K562 treated with DMSO at 1 percent for 24 hours (cell line): ENCODE measurements around the gene LY6G6C. TPM values are rescaled to one million over a fixed set of nuclear protein-coding genes. Genes with fewer than 3 reads are reported as not detected.

ENCODE experiments used
- total RNA-seq: library from RNA; unstranded; fragments of 300-600 nt; gene quantifications from 2 replicates; pipeline ENCODE4 v1.2.3, GENCODE V29; 2022; ENCODE audit warnings: low read depth; ENCODE audit not compliant: insufficient read depth

LY6G6C gene, protein sequence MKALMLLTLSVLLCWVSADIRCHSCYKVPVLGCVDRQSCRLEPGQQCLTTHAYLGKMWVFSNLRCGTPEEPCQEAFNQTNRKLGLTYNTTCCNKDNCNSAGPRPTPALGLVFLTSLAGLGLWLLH
- total RNA-seq: not detected in 2 replicates

DNA sequence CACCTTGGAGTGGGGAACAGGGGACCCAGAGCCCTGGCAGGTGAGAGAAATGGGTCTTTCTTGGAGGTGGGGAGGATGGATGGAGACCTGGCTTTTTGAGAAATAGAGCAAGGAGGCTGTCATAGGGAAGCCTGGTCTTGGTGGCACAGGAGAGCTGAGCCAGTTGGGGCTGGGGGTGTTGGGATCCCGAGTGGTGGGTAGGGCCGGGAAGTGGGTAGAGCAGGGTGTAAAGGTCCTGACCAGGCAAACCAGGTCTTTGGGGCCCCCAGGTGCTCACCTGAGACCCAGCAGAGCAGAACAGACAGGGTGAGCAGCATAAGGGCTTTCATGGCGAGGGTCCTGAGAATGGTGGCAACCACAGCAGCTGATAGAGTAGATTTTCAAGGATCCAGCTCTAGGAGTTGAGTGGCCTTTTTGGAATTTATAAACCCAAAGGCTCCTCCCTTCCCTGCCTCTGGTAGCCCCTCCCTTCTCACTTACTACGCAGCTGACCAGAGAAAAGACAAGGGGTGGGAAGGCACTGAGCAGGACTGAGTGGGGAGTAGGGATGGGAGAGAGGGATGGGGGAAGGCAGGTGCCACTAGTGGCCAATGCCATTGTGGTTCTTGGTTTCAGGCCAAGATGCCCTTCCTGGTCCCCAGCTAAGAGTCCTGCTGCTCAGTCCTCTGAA, at the start of gene LY6G6C:
Gene LY6G6C, minus strand, starts transcription at position 396 of the 670 bp plus-strand sequence. Its CDS starts 67 bp downstream, at position 329.

DNA sequence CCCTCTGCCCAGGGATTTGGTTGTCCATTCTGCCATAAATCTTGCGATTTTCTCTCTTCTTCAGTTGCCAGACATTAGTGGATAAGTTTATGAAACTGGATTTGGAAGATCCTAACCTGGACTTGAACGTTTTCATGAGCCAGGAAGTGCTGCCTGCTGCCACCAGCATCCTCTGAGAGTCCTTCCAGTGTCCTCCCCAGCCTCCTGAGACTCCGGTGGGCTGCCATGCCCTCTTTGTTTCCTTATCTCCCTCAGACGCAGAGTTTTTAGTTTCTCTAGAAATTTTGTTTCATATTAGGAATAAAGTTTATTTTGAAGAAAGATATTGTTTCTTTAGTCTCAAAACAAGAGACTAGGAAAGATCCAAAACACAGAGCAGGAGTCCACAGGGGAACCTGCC, 40.8 kb upstream of the LY6G6C start, which contains the start of gene SAPCD1:
Gene SAPCD1, plus strand, starts transcription at position 301 of the 400 bp plus-strand sequence. CDS start 399 bp downstream, outside the sequence.

DNA sequence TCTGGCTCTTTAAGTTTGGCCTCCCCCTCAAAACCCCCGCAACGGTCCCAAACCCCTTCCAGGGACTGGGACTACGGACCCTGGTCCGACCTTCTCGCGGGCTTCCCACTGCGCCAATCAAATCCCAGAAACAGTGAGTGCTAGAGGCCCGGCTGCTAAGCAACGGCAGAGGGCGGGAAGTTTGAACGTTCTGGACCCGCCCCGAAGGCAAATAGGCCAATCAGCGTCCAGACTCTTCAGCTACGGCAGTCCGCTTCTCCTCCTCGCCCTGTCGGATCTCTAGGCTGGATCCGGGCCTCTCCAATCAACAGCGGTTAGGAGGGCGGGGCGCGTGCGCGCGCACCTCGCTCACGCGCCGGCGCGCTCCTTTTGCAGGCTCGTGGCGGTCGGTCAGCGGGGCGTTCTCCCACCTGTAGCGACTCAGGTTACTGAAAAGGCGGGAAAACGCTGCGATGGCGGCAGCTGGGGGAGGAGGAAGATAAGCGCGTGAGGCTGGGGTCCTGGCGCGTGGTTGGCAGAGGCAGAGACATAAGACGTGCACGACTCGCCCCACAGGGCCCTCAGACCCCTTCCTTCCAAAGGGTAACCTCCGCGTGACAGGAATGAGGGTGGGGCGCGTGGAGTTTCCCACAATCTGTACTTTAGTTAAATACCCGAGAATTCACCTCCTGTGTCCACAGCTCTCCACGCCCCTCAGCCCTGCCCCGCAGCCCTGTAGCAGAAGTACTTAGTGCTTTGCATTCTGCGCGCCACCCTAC, 18.3 kb upstream of the LY6G6C start, which contains the start of gene MSH5:
Gene MSH5, plus strand, starts transcription at position 367 of the 758 bp plus-strand sequence. CDS start 462 bp downstream, outside the sequence.

DNA sequence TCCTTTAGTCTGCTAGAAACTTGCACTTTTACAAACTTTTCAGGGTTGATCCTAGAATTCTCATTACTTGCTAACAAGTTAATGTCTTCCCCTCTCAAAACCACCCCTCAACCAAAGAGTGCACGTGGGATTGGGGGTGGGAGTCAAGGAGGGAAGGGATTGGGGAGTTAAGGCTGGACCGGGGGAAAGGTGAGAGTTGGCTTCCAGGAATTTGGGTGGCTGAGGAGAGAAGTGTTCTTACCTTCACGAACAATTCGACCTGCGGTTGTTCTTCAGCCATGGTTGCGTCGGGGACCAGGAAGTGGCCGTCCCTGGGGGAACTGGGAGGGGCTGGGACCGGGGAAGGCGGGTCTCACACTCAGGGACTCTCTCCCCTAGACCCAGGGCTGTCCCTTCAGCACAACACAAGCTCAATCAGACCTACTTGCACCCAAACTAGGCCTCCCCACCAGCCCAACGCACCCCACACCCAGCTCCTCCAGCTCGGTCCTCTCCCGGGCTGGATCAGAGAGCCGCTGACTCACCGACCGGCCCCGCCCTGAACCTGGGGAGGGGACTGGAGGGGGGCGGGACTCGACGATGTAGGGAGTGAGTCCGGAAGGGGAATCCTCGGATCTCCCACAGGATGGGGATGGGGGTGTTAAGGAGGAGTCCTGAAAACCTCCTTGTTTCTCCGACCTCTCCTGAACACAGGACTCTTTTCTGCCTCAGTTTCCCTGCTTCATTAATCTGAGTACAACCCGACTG, 14.6 kb upstream of the LY6G6C start, which contains the start of gene CLIC1:
Gene CLIC1, minus strand, starts transcription at position 510 of the 747 bp plus-strand sequence. Its CDS starts 230 bp downstream, at position 280.

DNA sequence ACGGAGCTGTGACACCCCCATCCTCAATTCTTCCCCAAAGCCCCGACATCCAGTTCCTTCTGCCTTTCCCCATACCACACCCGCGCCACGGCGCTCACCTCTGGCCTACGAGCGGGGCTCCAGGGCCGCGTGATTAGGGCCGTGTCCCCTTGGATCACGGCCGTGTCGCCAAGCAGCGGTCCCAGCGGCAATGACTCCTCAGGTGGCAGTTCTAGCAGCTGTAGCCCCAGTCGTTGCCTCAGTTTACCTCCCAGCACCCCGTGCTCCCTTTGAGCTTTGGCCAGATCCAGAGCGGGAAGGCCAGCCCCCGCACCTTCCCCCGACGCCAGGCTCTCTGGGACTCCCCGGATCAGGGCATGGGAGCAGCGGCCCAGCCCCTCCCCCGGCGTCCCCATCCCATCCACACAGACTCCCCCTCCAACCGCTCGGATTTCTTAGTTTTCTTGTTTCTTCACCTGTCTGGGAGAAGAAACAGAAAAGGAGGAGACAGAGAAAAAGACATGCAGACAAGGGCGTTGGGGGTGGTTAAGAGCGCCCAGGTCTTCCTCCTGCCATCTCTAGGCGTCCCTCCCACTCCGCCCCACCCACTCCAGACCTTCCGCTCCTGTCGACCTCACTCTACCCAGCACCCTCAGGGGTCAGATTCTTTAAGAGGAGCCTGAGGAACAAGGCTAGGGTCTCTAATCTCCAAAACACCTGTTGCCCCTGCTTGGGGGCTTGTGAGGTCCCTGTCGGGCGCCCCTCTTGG, 7.4 kb upstream of the LY6G6C start, which contains the start of gene DDAH2:
Gene DDAH2, minus strand, starts transcription at position 533 of the 748 bp plus-strand sequence. Its CDS starts 138 bp downstream, at position 395.

DNA sequence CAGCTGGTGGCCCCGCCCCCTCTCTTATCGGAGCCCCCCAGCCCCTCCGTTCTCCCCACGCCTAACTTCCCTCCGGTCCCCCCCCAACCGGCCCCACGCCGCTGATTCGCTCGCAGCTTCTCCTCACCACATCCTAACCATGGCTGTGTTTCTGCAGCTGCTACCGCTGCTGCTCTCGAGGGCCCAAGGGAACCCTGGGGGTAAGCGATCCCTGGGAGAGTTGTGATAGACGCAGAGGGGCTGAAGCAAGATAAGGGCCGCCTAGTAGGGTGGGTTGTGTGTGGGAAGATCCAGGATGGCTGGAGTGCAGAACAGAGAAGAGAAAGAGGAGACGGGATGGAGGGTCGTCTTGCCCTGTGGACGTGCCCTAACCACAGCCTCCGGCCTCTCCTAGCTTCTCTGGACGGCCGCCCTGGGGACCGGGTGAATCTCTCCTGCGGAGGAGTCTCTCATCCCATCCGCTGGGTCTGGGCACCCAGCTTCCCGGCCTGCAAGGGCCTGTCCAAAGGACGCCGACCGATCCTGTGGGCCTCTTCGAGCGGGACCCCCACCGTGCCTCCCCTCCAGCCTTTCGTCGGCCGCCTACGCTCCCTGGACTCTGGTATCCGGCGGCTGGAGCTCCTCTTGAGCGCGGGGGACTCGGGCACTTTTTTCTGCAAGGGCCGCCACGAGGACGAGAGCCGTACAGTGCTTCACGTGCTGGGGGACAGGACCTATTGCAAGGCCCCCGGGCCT, 1.9 kb upstream of the LY6G6C start, which contains the start of gene MPIG6B:
Gene MPIG6B, plus strand, starts transcription at position 129 of the 735 bp plus-strand sequence. Its CDS starts 11 bp downstream, at position 140.

DNA sequence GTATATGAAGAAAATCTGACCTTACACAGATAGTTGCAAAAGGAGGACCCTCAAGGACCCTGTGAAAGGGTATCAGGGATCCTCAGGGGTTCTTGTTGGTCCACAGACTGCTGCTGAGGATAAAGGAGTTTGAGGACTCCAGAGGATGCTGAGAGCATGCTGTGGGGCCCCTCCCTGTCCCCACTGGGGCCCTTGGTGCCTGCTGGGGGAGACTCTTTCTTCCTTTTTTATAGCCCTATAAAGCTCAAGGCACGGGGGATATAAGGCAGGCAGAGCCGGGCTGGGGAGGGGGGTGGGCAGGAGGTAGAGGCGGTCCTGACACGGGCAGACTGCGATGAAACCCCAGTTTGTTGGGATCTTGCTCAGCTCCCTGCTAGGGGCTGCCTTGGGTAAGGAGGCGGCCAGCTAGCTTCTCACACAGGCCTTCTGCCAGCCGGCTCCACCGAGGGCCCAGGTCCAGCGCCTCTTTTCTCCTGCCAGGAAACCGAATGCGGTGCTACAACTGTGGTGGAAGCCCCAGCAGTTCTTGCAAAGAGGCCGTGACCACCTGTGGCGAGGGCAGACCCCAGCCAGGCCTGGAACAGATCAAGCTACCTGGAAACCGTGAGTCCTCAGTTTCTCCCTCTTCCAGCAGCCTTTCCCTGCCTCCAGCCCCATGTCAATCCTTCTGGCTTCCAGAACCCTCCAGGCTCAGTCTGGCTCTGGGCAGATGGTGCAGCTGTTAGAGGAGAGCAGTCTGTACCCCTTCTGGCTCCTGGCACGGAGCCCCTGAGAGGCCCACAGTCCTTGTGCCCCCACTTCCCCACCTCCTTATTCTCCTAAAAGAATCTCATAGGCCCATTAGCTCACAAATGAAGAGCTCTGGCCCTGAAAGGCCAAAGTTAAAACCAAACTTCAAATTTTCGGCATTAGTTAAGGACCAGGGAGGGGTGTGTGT, 6.3 kb downstream of the LY6G6C start, which contains the start of gene LY6G6D:
Gene LY6G6D, plus strand, starts transcription at position 327 of the 937 bp plus-strand sequence. Its CDS starts 8 bp downstream, at position 335.

DNA sequence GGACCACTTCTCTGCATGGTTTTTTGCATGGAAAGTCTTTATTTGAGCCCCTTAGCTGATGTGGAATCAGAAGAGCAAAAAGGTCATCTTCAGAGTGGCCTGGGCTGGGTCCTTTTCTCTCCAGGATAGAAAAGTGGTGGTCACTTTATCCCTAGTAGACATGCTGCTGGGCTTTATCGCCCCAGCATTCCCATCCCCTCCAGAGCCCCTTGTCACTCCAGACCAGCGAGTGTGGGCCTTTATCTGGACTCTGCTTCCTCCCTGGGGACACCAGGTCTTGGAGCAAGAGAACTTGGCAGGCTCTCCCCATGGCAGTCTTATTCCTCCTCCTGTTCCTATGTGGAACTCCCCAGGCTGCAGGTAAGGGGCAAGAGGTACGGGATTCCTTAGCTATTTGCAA, 14.9 kb downstream of the LY6G6C start, which contains the start of gene LY6G6F:
Gene LY6G6F, plus strand, starts transcription at position 268 of the 400 bp plus-strand sequence. Its CDS starts 41 bp downstream, at position 309.

DNA sequence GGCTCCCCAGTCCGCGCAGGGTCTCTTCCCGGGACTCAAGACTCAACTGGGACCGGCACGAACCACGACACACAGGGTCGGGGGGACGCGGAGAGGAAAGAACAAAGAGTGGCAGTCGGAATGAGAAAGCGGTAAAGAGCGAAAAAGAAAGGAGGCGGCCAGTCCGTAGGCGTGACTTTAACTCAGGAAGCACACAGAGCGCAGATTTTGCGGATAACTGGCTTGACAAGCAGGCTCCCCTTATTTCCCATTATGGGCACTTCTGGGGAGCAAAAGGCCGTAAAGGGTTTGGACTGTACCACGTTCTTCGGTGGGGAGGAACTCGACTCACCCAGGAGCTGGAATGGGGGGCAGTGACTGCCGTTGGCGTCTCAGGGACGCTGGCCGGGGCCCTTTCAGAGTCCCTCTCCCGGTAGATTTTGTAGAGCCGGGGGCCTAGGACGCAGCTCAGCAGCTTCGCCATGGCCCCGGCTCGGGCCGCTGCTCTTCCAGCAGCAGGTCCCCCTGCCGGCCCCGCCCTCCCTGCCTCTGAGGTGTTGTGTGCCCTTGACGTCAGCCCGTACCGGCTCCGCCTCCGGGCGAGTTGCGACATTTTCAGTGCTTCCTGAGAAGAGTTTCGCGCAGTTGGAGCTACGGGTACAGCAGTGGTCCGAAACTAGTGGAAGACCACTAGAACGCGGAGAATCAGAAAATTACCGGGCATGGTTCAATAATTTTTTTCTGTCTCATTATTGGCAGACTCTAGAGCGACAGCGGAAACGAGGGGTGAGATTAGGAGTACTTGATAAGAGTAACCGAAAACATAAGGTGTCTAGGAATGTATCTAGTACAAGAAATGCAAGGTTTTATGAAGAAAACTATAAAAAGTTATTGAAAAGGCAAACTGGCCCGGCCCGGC, 18.5 kb downstream of the LY6G6C start, which contains the start of gene ABHD16A:
Gene ABHD16A, minus strand, starts transcription at position 506 of the 898 bp plus-strand sequence. Its CDS starts 43 bp downstream, at position 463.

DNA sequence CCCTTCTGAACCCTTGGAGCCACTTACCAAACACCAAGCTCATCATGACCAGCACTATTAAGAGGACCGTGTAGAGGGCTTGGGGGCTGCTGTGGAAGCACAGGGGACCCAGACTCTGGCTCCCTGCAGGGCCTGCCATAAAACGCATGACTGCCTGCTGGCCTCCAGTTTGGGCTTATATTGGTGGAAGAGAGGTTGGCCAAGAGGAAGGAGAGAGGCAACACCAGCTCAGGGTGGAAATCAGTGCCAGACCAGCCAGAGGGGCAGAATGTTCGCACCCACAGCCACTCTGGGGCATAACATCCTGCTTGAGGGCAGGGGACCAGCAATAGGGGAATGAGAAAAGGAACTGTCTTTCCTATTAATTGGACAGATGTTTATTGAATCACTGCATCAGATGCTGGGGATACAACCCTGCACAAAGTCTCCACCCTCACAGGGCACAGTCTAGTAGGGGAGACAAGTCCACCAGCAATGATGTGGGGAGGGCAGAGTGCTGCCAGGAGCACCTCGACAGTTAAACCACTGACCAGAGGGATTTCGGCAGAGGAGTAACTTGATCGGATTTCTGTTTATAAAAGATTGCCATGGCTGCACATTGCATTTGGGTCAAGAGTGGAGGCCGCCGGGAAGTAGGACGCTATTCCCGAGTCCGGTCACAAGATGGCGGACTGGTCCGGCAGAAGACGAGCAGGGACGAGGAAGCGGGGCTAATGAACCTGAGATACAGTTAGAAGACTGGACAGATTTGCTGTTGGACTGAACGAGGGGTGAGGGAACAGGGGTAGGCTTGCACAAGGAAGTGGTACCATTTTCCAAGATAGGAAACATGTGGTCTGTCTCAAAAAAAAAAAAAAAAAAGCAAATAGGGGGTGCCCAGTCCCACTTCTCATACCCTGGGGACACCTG, 41.1 kb downstream of the LY6G6C start, which contains the start of gene LY6G5C:
Gene LY6G5C, minus strand, starts transcription at position 842 of the 909 bp plus-strand sequence. Its CDS starts 694 bp downstream, at position 148.

DNA sequence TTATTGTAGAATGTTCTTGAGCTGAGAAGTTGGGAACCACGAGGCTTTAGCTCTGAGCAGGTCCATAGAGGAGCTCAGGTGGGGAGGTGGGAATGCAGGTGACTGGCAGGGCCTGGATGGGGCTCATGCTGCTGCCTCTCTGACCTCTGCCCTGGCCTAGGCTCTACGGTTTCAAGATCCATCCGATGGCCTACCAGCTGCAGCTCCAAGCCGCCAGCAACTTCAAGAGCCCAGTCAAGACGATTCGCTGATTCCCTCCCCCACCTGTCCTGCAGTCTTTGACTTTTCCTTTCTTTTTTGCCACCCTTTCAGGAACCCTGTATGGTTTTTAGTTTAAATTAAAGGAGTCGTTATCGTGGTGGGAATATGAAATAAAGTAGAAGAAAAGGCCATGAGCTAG, 51.9 kb downstream of the LY6G6C start, which contains the start of gene LY6G5B:
Gene LY6G5B, plus strand, starts transcription at position 301 of the 400 bp plus-strand sequence. CDS start 975 bp downstream, outside the sequence.

Other genes with a start within 250 kb of the LY6G6C start
- 27.4 and 28.7 TPM in 2 replicates for gene MICB, start 223.6 kb downstream of the LY6G6C start, total RNA-seq
- gene MCCD1, start 192.8 kb downstream of the LY6G6C start, total RNA-seq: not detected in 2 replicates
- gene DDX39B, start 179.7 kb downstream of the LY6G6C start, total RNA-seq: 156 and 175 TPM in 2 replicates
- not detected in 2 replicates for gene ATP6V1G2, start 175.1 kb downstream of the LY6G6C start, total RNA-seq
- gene NFKBIL1, start 174.1 kb downstream of the LY6G6C start, total RNA-seq: 78.2 and 92.3 TPM in 2 replicates
- 0.42 TPM in 1 of 2 replicates, not detected in the other for gene LTA, start 149.5 kb downstream of the LY6G6C start, total RNA-seq
- 0.32 and 0.80 TPM in 2 replicates for gene TNF, start 146.2 kb downstream of the LY6G6C start, total RNA-seq
- 2.1 TPM in 1 of 2 replicates, not detected in the other for gene LTB, start 139.3 kb downstream of the LY6G6C start, total RNA-seq
- 1.2 and 4.7 TPM in 2 replicates for gene LST1, start 135.5 kb downstream of the LY6G6C start, total RNA-seq
- 1.8 and 2.2 TPM in 2 replicates for gene NCR3, start 128.7 kb downstream of the LY6G6C start, total RNA-seq
- 8.9 and 11.5 TPM in 2 replicates for gene AIF1, start 106.5 kb downstream of the LY6G6C start, total RNA-seq
- 276 and 279 TPM in 2 replicates for gene PRRC2A, start 101.0 kb downstream of the LY6G6C start, total RNA-seq
- 470 and 501 TPM in 2 replicates for gene BAG6, start 69.1 kb downstream of the LY6G6C start, total RNA-seq
- gene APOM, start 65.9 kb downstream of the LY6G6C start, total RNA-seq: 5.6 and 8.4 TPM in 2 replicates
- 42.1 and 44.2 TPM in 2 replicates for gene C6orf47, start 61.0 kb downstream of the LY6G6C start, total RNA-seq
- gene GPANK1, start 56.7 kb downstream of the LY6G6C start, total RNA-seq: 62.9 and 68.1 TPM in 2 replicates
- gene CSNK2B, start 55.7 kb downstream of the LY6G6C start, total RNA-seq: 569 and 630 TPM in 2 replicates
- 4.5 and 6.0 TPM in 2 replicates for gene LY6G5B, start 51.8 kb downstream of the LY6G6C start, total RNA-seq
- gene LY6G5C, start 40.7 kb downstream of the LY6G6C start, total RNA-seq: 0.45 TPM in 1 of 2 replicates, not detected in the other
- 104 and 110 TPM in 2 replicates for gene ABHD16A, start 18.4 kb downstream of the LY6G6C start, total RNA-seq
- gene LY6G6F, start 14.9 kb downstream of the LY6G6C start, total RNA-seq: not detected in 2 replicates
- gene LY6G6D, start 6.4 kb downstream of the LY6G6C start, total RNA-seq: not detected in 2 replicates
- gene MPIG6B, start 1.6 kb upstream of the LY6G6C start, total RNA-seq: not detected in 2 replicates
- 60.3 and 69.2 TPM in 2 replicates for gene DDAH2, start 7.6 kb upstream of the LY6G6C start, total RNA-seq
- gene CLIC1, start 14.8 kb upstream of the LY6G6C start, total RNA-seq: 1,325 and 1,384 TPM in 2 replicates
- gene MSH5, start 18.3 kb upstream of the LY6G6C start, total RNA-seq: 31.2 and 34.8 TPM in 2 replicates
- gene SAPCD1, start 40.9 kb upstream of the LY6G6C start, total RNA-seq: 4.5 and 5.1 TPM in 2 replicates
- gene VWA7, start 55.6 kb upstream of the LY6G6C start, total RNA-seq: 5.7 and 7.6 TPM in 2 replicates
- gene VARS1, start 74.0 kb upstream of the LY6G6C start, total RNA-seq: 128 and 134 TPM in 2 replicates
- 164 and 168 TPM in 2 replicates for gene LSM2, start 85.2 kb upstream of the LY6G6C start, total RNA-seq
- gene HSPA1L, start 93.5 kb upstream of the LY6G6C start, total RNA-seq: 4.2 and 4.5 TPM in 2 replicates
- gene HSPA1A, start 93.8 kb upstream of the LY6G6C start, total RNA-seq: 1,066 and 1,122 TPM in 2 replicates
- 895 and 916 TPM in 2 replicates for gene HSPA1B, start 106.0 kb upstream of the LY6G6C start, total RNA-seq
- gene NEU1, start 141.1 kb upstream of the LY6G6C start, total RNA-seq: 325 and 330 TPM in 2 replicates
- 10.9 and 11.4 TPM in 2 replicates for gene SLC44A4, start 157.3 kb upstream of the LY6G6C start, total RNA-seq
- gene EHMT2, start 176.0 kb upstream of the LY6G6C start, total RNA-seq: 93.8 and 95.0 TPM in 2 replicates
- 8.6 and 11.4 TPM in 2 replicates for gene ZBTB12, start 180.3 kb upstream of the LY6G6C start, total RNA-seq
- gene C2, start 206.0 kb upstream of the LY6G6C start, total RNA-seq: 7.2 and 10.1 TPM in 2 replicates
- 2.5 and 2.8 TPM in 2 replicates for gene CFB, start 224.3 kb upstream of the LY6G6C start, total RNA-seq
- 120 and 122 TPM in 2 replicates for gene NELFE, start 237.2 kb upstream of the LY6G6C start, total RNA-seq
- gene SKIC2, start 237.4 kb upstream of the LY6G6C start, total RNA-seq: 75.7 and 86.4 TPM in 2 replicates